HPDE6-E6E7 (cell line): ENCODE measurements around the gene TRIP13.

ENCODE experiments used
- DNase-seq: peaks from one replicate; pipeline ENCODE4 v3.0.0; 2011; ENCODE audit warnings: missing footprints; ENCODE audit errors: extremely low spot score

Gene TRIP13

GRCh38 chr5:953535-954449 lies 61.1 kb downstream of the TRIP13 start:
- no peak for DNase-seq

GRCh38 chr5:955886-956761 lies 63.4 kb downstream of the TRIP13 start:
- DNase-seq: no peak

GRCh38 chr5:956941-957747 lies 64.5 kb downstream of the TRIP13 start:
- no peak for DNase-seq

- no peak for DNase-seq
These were observed 65.2 kb downstream of the TRIP13 start for GRCh38 chr5:957748-958485.

GRCh38 chr5:958701-959571 lies 66.3 kb downstream of the TRIP13 start:
- no peak for DNase-seq

GRCh38 chr5:959581-960531 lies 67.2 kb downstream of the TRIP13 start:
- no peak for DNase-seq

GRCh38 chr5:960551-960950 lies 67.9 kb downstream of the TRIP13 start:
- DNase-seq: no peak

- DNase-seq: no peak
These were observed 68.5 kb downstream of the TRIP13 start for GRCh38 chr5:961002-961710.

- no peak for DNase-seq
These were observed 69.1 kb downstream of the TRIP13 start for GRCh38 chr5:961711-962240.

GRCh38 chr5:962386-962785 lies 69.7 kb downstream of the TRIP13 start:
- DNase-seq: no peak

- DNase-seq: no peak
These were observed 70.1 kb downstream of the TRIP13 start for GRCh38 chr5:962801-963200.

- DNase-seq: no peak
These were observed 70.6 kb downstream of the TRIP13 start for GRCh38 chr5:963310-963672.

GRCh38 chr5:963673-964531 lies 71.2 kb downstream of the TRIP13 start:
- DNase-seq: no peak

- DNase-seq: no peak
These were observed 72.1 kb downstream of the TRIP13 start for GRCh38 chr5:964821-965220.

- DNase-seq: no peak
These were observed 73.1 kb downstream of the TRIP13 start for GRCh38 chr5:965604-966344.

GRCh38 chr5:966345-966710 lies 73.6 kb downstream of the TRIP13 start:
- DNase-seq: no peak

- no peak for DNase-seq
These were observed 74.3 kb downstream of the TRIP13 start for GRCh38 chr5:966941-967340.
